ENCODE data around the gene CSTF2. TPM values are rescaled to one million over a fixed set of nuclear protein-coding genes. Genes with fewer than 3 reads are reported as not detected.

Gene CSTF2
- total RNA-seq, 1 experiment from 2014 or later = 30.3 TPM

- no peak overlapping the region for H3K27ac Mint-ChIP-seq
- CTCF ChIA-PET = no interaction called here
- no peak for ATAC-seq
- POLR2A ChIA-PET = interaction anchor here (0.6 kb wide), 1 partner anchor 148 kb away, joined by 4 read pairs; no protein-coding TSS in a partner anchor
- TF ChIP-seq USF2 (CRISPR knock-in tag; IDR thresholded peaks at IDR 0.05) (no peak), ZNF416 (CRISPR knock-in tag; IDR thresholded peaks at IDR 0.05) (no peak), ZNF138 (CRISPR knock-in tag; conservative IDR thresholded peaks at IDR 0.05) (no peak), ZNF121 (CRISPR knock-in tag; IDR thresholded peaks at IDR 0.05) (no peak), CREB1 (CRISPR knock-in tag; IDR thresholded peaks at IDR 0.05) (no peak), AR (CRISPR knock-in tag; IDR thresholded peaks at IDR 0.05) (no peak), ESRRA (CRISPR knock-in tag; IDR thresholded peaks at IDR 0.05; ENCODE audit: borderline replicate concordance) (no peak), ZSCAN18 (CRISPR knock-in tag; IDR thresholded peaks at IDR 0.05) (no peak), MAX (CRISPR knock-in tag; IDR thresholded peaks at IDR 0.05) (no peak), ZNF396 (CRISPR knock-in tag; IDR thresholded peaks at IDR 0.05; ENCODE audit: borderline replicate concordance) (no peak), OVOL2 (CRISPR knock-in tag; IDR thresholded peaks at IDR 0.05; ENCODE audit: borderline replicate concordance) (no peak), SOX15 (CRISPR knock-in tag; IDR thresholded peaks at IDR 0.05) (no peak), TEAD4 (CRISPR knock-in tag; IDR thresholded peaks at IDR 0.05) (no peak), NR3C1 (CRISPR knock-in tag; conservative IDR thresholded peaks at IDR 0.05; ENCODE audit: low read depth) (no peak), NR2C2 (CRISPR knock-in tag; IDR thresholded peaks at IDR 0.05) (no peak), ZNF263 (CRISPR knock-in tag; IDR thresholded peaks at IDR 0.05; ENCODE audit: low read depth) (no peak)
- no peaks in the 10 kb centered on the region for H3K9me3 Mint-ChIP-seq
- peaks cover 4% of the 10 kb centered on the region for H3K4me1 Mint-ChIP-seq
- no peaks in the 10 kb centered on the region for H3K27me3 Mint-ChIP-seq (ENCODE audit: low read depth)
- no peaks in the 10 kb centered on the region for H3K36me3 Mint-ChIP-seq
- no peak overlapping the region for H3K4me3 Mint-ChIP-seq
- no peak for DNase-seq (ENCODE audit: low spot score)
These were observed 48.1 kb downstream of the CSTF2 start for GRCh38 chrX:100868273-100868672.

- TF ChIP-seq ZNF317 (CRISPR knock-in tag; IDR thresholded peaks at IDR 0.05; ENCODE audit: borderline replicate concordance, low read depth) (no peak), CREB1 (CRISPR knock-in tag; IDR thresholded peaks at IDR 0.05) (no peak), EMX1 (CRISPR knock-in tag; IDR thresholded peaks at IDR 0.05) (no peak), E2F4 (CRISPR knock-in tag; IDR thresholded peaks at IDR 0.05; ENCODE audit: borderline replicate concordance, low read depth) (no peak), ZNF512 (CRISPR knock-in tag; IDR thresholded peaks at IDR 0.05; ENCODE audit: borderline replicate concordance) (no peak), ZBTB21 (CRISPR knock-in tag; IDR thresholded peaks at IDR 0.05; ENCODE audit: borderline replicate concordance) (no peak), ZNF423 (CRISPR knock-in tag; IDR thresholded peaks at IDR 0.05) (no peak), OVOL2 (CRISPR knock-in tag; IDR thresholded peaks at IDR 0.05; ENCODE audit: borderline replicate concordance) (no peak), USF2 (CRISPR knock-in tag; IDR thresholded peaks at IDR 0.05) (no peak), NFYB (CRISPR knock-in tag; conservative IDR thresholded peaks at IDR 0.05; ENCODE audit: low read depth) (no peak), NR2C2 (CRISPR knock-in tag; IDR thresholded peaks at IDR 0.05) (no peak)
- no peak for DNase-seq (ENCODE audit: low spot score)
- no peaks in the 10 kb centered on the region for H3K27me3 Mint-ChIP-seq (ENCODE audit: low read depth)
- H3K27ac Mint-ChIP-seq = no peak overlapping the region
- ATAC-seq = no peak
- ChIA-PET POLR2A (no interaction called here), CTCF (no interaction called here)
- no peaks in the 10 kb centered on the region for H3K9me3 Mint-ChIP-seq
- peaks cover 4% of the 10 kb centered on the region for H3K4me1 Mint-ChIP-seq
- H3K36me3 Mint-ChIP-seq = no peaks in the 10 kb centered on the region
- H3K4me3 Mint-ChIP-seq = no peak overlapping the region
These were observed 50.3 kb downstream of the CSTF2 start for GRCh38 chrX:100870527-100870926.

Data from WTC11 (cell line).